ENCODE results near the gene ADAMTSL5.
"Not testable (repeated sequence)": the region's sequence is repeated elsewhere in the genome, so short reads cannot be mapped to it uniquely, and the experiment has no call there.

ADAMTSL5 gene

GRCh38 chr19:1512671-1513498, at the start of gene ADAMTSL5:
Gene ADAMTSL5, minus strand, starts transcription at chr19:1513019. Its CDS starts 2,076 bp downstream, at chr19:1510943.
- DNase-seq, result no peak

- no peak for DNase-seq
Observed at GRCh38 chr19:1561236-1561842, 48.5 kb upstream of the ADAMTSL5 start.

GRCh38 chr19:1560286-1560882, 47.6 kb upstream of the ADAMTSL5 start:
- no peak for DNase-seq

GRCh38 chr19:1558552-1558951, 45.7 kb upstream of the ADAMTSL5 start:
- DNase-seq, result no peak

- no peak for DNase-seq
Observed at GRCh38 chr19:1556390-1557070, 43.7 kb upstream of the ADAMTSL5 start.

GRCh38 chr19:1555487-1556389, 42.9 kb upstream of the ADAMTSL5 start:
- no peak for DNase-seq

- no peak for DNase-seq
Observed at GRCh38 chr19:1554968-1555367, 42.1 kb upstream of the ADAMTSL5 start.

- DNase-seq, result no peak
Observed at GRCh38 chr19:1553415-1553814, 40.6 kb upstream of the ADAMTSL5 start.

- DNase-seq, result no peak
Observed at GRCh38 chr19:1551068-1552040, 38.5 kb upstream of the ADAMTSL5 start.

- no peak for DNase-seq
Observed at GRCh38 chr19:1549332-1549945, 36.6 kb upstream of the ADAMTSL5 start.

GRCh38 chr19:1540365-1540925, 27.6 kb upstream of the ADAMTSL5 start:
- DNase-seq, result no peak

GRCh38 chr19:1539749-1540148, 26.9 kb upstream of the ADAMTSL5 start:
- DNase-seq, result not testable (repeated sequence)

GRCh38 chr19:1538978-1539377, 26.2 kb upstream of the ADAMTSL5 start:
- no peak for DNase-seq

GRCh38 chr19:1535699-1536098, 22.9 kb upstream of the ADAMTSL5 start:
- not testable (repeated sequence) for DNase-seq

GRCh38 chr19:1534972-1535371, 22.2 kb upstream of the ADAMTSL5 start:
- no peak for DNase-seq

GRCh38 chr19:1533510-1534150, 20.8 kb upstream of the ADAMTSL5 start:
- DNase-seq, result no peak

- DNase-seq, result no peak
Observed at GRCh38 chr19:1532003-1532402, 19.2 kb upstream of the ADAMTSL5 start.

GRCh38 chr19:1531587-1531986, 18.8 kb upstream of the ADAMTSL5 start:
- no peak for DNase-seq

GRCh38 chr19:1530856-1531255, 18.0 kb upstream of the ADAMTSL5 start:
- not testable (repeated sequence) for DNase-seq

- DNase-seq, result no peak
Observed at GRCh38 chr19:1529430-1529816, 16.6 kb upstream of the ADAMTSL5 start.
